ENCODE measurements around the gene SULT2B1. TPM values are rescaled to one million over a fixed set of nuclear protein-coding genes. Genes with fewer than 3 reads are reported as not detected.

SULT2B1 gene
- total RNA-seq, 2 experiments from 2014 or later = not detected

DNA sequence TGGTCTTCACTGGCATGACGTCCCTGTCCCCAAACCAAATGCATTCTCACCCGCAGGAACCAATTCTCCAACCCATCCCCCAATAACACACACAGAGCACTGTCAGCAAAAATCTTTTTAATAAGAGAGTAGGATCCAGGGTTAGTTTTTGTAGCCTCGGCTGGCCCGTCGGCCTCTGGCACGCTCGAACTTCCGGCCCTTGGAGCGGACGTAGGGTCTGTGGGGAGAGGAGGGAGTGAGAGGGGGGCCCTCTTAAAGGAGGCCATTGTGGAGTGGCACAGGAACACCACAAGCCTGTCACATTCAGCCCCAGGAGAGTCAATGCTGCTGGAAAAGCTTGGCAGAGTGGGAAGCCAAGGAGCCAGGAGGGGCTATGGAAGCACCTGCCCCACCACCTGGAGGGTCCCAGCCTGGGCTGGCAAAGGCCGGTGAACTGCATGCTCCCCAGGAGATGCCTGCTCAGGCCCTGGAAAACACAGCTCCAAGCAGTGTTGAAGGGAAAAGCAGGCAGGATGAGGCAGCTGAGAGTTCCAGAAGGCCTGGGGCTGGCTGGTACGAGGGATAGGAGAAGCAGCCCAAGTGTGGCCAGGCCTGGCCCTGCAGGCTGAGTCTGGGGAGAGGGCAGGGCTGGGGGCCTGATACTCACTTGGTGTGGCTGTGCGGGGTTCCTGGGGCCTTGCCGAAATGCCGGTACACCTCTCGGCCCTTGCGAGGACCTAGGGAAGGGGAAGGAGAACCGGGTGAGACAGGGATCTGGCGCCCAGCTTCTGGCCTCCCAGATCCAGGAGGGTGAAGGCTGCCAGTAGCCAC, 63.5 kb downstream of the SULT2B1 start:
- Histone ChIP-seq H3K9me3 (ENCODE audit: low read length) (no peaks in the 10 kb centered on the region), H2AFZ (ENCODE audit: low read length) (no peak overlapping the region), H3K4me2 (ENCODE audit: low read length) (peak overlapping the region; percentile 93), H3K36me3 (ENCODE audit: insufficient read depth, low read length) (peaks cover 74% of the 10 kb centered on the region), H3K27ac (ENCODE audit: low read depth, low read length, poor library complexity, severe bottlenecking) (peak overlapping the region; percentile 42), H3K4me3 (ENCODE audit: low read depth, low read length, poor library complexity, severe bottlenecking) (peak overlapping the region; percentile 88), H3K79me2 (ENCODE audit: insufficient read depth, low read depth, low read length) (peaks cover 40% of the 10 kb centered on the region), H3K9me2 (ENCODE audit: insufficient read depth, low read length) (no peaks in the 10 kb centered on the region), H3K4me1 (ENCODE audit: insufficient read depth, low read length, poor library complexity, severe bottlenecking) (peaks cover 41% of the 10 kb centered on the region), H4K20me1 (ENCODE audit: insufficient read depth, low read length) (peaks cover 27% of the 10 kb centered on the region)
- POLR2A ChIA-PET = no interaction called here
- no peak for DNase-seq (ENCODE audit: low spot score)
- BruUV-seq (replicated peaks) = no TSS peak
- no peak for TF ChIP-seq EZH2phosphoT487 (IDR thresholded peaks at IDR 0.05; ENCODE audit: borderline replicate concordance, low read depth, low read length)
- CTCF ChIA-PET (ENCODE audit: unreplicated experiment) = no interaction called here
- intact Hi-C loops (cut with micrococcal nuclease; ENCODE audit: unreplicated experiment) = no loop called here

DNA sequence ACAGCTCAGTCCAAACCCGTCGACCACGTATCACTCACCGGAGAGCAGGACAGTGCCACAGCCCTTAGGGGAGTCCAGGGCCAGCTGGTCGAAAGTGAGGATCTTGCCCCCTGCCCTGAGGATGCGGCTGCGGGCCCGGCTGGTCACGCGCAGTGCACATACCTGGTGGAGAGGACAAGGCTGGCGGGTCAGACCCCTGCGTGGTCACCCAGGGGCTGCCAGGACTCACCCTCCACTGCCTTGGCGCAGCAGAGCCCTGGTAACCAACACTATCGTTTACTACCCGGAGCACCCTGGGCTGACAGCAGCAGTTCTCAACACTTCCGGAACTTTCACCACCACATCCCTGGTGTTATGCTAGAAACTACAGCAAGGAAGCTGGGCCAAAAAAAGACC, 64.1 kb downstream of the SULT2B1 start:
- ChIA-PET CTCF (ENCODE audit: unreplicated experiment) (no interaction called here), POLR2A (interaction anchor here (1.0 kb wide), 1 partner anchor 18 kb away, joined by 3 read pairs; no protein-coding TSS in a partner anchor)
- intact Hi-C loops (cut with micrococcal nuclease; ENCODE audit: unreplicated experiment) = no loop called here
- Histone ChIP-seq H3K9me2 (ENCODE audit: insufficient read depth, low read length) (no peaks in the 10 kb centered on the region), H3K4me1 (ENCODE audit: insufficient read depth, low read length, poor library complexity, severe bottlenecking) (peaks cover 43% of the 10 kb centered on the region), H3K9me3 (ENCODE audit: low read length) (no peaks in the 10 kb centered on the region), H3K36me3 (ENCODE audit: insufficient read depth, low read length) (peaks cover 70% of the 10 kb centered on the region), H3K79me2 (ENCODE audit: insufficient read depth, low read depth, low read length) (peaks cover 41% of the 10 kb centered on the region), H4K20me1 (ENCODE audit: insufficient read depth, low read length) (peaks cover 27% of the 10 kb centered on the region), H3K27ac (ENCODE audit: low read depth, low read length, poor library complexity, severe bottlenecking) (peak overlapping the region; percentile 72), H3K4me3 (ENCODE audit: low read depth, low read length, poor library complexity, severe bottlenecking) (peak overlapping the region; percentile 88), H2AFZ (ENCODE audit: low read length) (no peak overlapping the region), H3K4me2 (ENCODE audit: low read length) (peak overlapping the region; percentile 93)
- BruUV-seq (replicated peaks) = no TSS peak
- no peak for DNase-seq (ENCODE audit: low spot score)
- TF ChIP-seq, protein P1, sequence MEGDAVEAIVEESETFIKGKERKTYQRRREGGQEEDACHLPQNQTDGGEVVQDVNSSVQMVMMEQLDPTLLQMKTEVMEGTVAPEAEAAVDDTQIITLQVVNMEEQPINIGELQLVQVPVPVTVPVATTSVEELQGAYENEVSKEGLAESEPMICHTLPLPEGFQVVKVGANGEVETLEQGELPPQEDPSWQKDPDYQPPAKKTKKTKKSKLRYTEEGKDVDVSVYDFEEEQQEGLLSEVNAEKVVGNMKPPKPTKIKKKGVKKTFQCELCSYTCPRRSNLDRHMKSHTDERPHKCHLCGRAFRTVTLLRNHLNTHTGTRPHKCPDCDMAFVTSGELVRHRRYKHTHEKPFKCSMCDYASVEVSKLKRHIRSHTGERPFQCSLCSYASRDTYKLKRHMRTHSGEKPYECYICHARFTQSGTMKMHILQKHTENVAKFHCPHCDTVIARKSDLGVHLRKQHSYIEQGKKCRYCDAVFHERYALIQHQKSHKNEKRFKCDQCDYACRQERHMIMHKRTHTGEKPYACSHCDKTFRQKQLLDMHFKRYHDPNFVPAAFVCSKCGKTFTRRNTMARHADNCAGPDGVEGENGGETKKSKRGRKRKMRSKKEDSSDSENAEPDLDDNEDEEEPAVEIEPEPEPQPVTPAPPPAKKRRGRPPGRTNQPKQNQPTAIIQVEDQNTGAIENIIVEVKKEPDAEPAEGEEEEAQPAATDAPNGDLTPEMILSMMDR (conservative IDR thresholded peaks at IDR 0.05; ENCODE audit: low read length) = no peak
- no peak for TF ChIP-seq EZH2phosphoT487 (IDR thresholded peaks at IDR 0.05; ENCODE audit: borderline replicate concordance, low read depth, low read length)

DNA sequence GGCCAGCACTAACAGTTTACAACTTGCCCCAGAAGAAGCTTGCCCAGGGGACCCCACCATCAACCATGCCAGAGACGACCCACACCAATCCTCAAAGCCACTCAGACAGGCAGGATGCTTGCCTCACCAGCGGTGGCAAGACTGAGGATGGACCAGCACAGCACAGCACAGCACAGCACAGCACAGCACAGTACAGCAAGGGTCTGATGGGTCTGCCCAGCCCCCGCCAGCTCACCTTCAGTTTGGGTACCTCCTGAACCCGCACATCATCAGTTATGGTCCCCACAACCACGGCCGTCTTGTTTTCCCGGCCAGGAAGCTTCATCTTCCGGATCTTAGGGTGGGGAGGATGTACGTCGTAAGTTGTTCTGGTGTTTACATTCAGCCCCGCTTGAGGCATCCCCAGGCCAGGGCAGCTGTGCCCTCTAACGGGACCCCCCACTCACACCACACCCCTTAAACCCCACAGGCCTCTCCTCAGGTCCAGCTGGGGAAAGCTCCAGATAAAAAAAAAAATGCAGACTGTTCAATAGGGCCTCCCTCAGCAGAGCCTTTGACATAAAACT, 64.6 kb downstream of the SULT2B1 start:
- peaks cover 41% of the 10 kb centered on the region for H3K79me2 ChIP-seq (ENCODE audit: insufficient read depth, low read depth, low read length)
- H3K4me2 ChIP-seq (ENCODE audit: low read length) = peak overlapping the region; percentile 93
- peak overlapping the region; percentile 72 for H3K27ac ChIP-seq (ENCODE audit: low read depth, low read length, poor library complexity, severe bottlenecking)
- intact Hi-C loops (cut with micrococcal nuclease; ENCODE audit: unreplicated experiment) = no loop called here
- H3K4me3 ChIP-seq (ENCODE audit: low read depth, low read length, poor library complexity, severe bottlenecking) = peak overlapping the region; percentile 88
- no peaks in the 10 kb centered on the region for H3K9me2 ChIP-seq (ENCODE audit: insufficient read depth, low read length)
- CTCF ChIA-PET (ENCODE audit: unreplicated experiment) = no interaction called here
- no peak for DNase-seq (ENCODE audit: low spot score)
- peaks cover 47% of the 10 kb centered on the region for H3K4me1 ChIP-seq (ENCODE audit: insufficient read depth, low read length, poor library complexity, severe bottlenecking)
- no TSS peak for BruUV-seq (replicated peaks)
- no peaks in the 10 kb centered on the region for H3K9me3 ChIP-seq (ENCODE audit: low read length)
- POLR2A ChIA-PET = interaction anchor here (1.0 kb wide), 1 partner anchor 18 kb away, joined by 3 read pairs; no protein-coding TSS in a partner anchor
- no peak overlapping the region for H2AFZ ChIP-seq (ENCODE audit: low read length)
- H3K36me3 ChIP-seq (ENCODE audit: insufficient read depth, low read length) = peaks cover 73% of the 10 kb centered on the region
- TF ChIP-seq, protein P1 (conservative IDR thresholded peaks at IDR 0.05; ENCODE audit: low read length) = no peak
- no peak for TF ChIP-seq EZH2phosphoT487 (IDR thresholded peaks at IDR 0.05; ENCODE audit: borderline replicate concordance, low read depth, low read length)
- peaks cover 27% of the 10 kb centered on the region for H4K20me1 ChIP-seq (ENCODE audit: insufficient read depth, low read length)
